Loucy (cell line): ENCODE results near the gene FOXK1.

Experiments used
- CTCF ChIP-seq: fragments of 200-600 bp; sonication (generic); conservative IDR thresholded peaks from 2 replicates; pipeline ENCODE4 v1.5.1; 2014; ENCODE audit warnings: mild to moderate bottlenecking, antibody characterized with exemption, low read length
- EZH2phosphoT487 ChIP-seq: fragments of 200-600 bp; IDR thresholded peaks from 2 replicates; pipeline ENCODE4 v1.6.1; 2018; ENCODE audit warnings: antibody characterized with exemption, mild to moderate bottlenecking, moderate library complexity, borderline replicate concordance

DNA sequence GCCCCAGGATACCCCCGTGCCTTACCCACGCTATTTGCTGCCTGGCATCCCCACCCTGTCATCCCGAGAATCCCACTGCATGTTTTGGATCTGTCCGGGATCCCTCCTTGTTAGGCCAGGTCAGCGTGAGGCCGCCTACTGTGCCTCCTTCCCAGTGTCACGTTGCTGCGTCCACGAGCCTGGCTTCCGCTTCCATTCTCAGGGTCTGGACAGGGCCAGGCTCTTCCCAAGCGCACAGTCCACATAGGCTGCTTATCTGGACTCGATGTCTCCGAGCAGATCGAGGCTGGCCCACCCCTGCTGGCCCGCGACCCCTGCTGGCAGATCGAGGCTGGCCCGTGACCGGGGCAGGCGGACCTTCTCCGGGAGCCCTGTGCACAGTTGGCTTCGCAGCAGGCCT, 27.1 kb downstream of the FOXK1 start:
- TF ChIP-seq CTCF (no peak), EZH2phosphoT487 (no peak)
